Stimulated activated CD8-positive, alpha-beta memory T cell treated with anti-CD3 and anti-CD28 coated beads, Interleukin-12 subunit alpha, Interleukin-12 subunit beta, amount 100 ng/mL, for 1 hour (primary cell): ENCODE results near the gene SAP130.
A peak's percentile ranks its signal among the peaks of the same experiment; 100 is the strongest.

Experiments
- DNase-seq: peaks from one replicate; pipeline ENCODE4 v3.0.0-alpha.2; 2020; ENCODE audit warnings: low read depth

Gene SAP130

GRCh38 chr2:128027801-128028667, at the start of gene SAP130:
Gene SAP130, minus strand, starts transcription at chr2:128028059. Its CDS starts 1,767 bp downstream, at chr2:128026292.
- peak; percentile 96 for DNase-seq

- DNase-seq, result no peak
Observed at GRCh38 chr2:128076461-128077106, 48.7 kb upstream of the SAP130 start.

- no peak for DNase-seq
Observed at GRCh38 chr2:128073278-128073677, 45.4 kb upstream of the SAP130 start.

GRCh38 chr2:128069769-128070168, 41.9 kb upstream of the SAP130 start:
- no peak for DNase-seq

- DNase-seq, result no peak
Observed at GRCh38 chr2:128064353-128064752, 36.5 kb upstream of the SAP130 start.

GRCh38 chr2:128062571-128062970, 34.7 kb upstream of the SAP130 start:
- no peak for DNase-seq

GRCh38 chr2:128058114-128058513, 30.3 kb upstream of the SAP130 start:
- DNase-seq, result no peak

- no peak for DNase-seq
Observed at GRCh38 chr2:128057334-128057733, 29.5 kb upstream of the SAP130 start.

GRCh38 chr2:128054104-128054885, 26.4 kb upstream of the SAP130 start:
- DNase-seq, result no peak

GRCh38 chr2:128053331-128053730, 25.5 kb upstream of the SAP130 start:
- no peak for DNase-seq

GRCh38 chr2:128043041-128043440, 15.2 kb upstream of the SAP130 start:
- DNase-seq, result no peak

GRCh38 chr2:128041561-128041960, 13.7 kb upstream of the SAP130 start:
- no peak for DNase-seq

- no peak for DNase-seq
Observed at GRCh38 chr2:128040166-128040771, 12.4 kb upstream of the SAP130 start.

- DNase-seq, result no peak
Observed at GRCh38 chr2:128039535-128039934, 11.7 kb upstream of the SAP130 start.

- DNase-seq, result no peak
Observed at GRCh38 chr2:128038411-128038810, 10.6 kb upstream of the SAP130 start.

GRCh38 chr2:128037649-128038048, 9.8 kb upstream of the SAP130 start:
- no peak for DNase-seq

- no peak for DNase-seq
Observed at GRCh38 chr2:128036748-128037607, 9.1 kb upstream of the SAP130 start.

GRCh38 chr2:128032092-128032491, 4.2 kb upstream of the SAP130 start:
- DNase-seq, result no peak

GRCh38 chr2:128028668-128029054, 802 bp upstream of the SAP130 start:
- no peak for DNase-seq

- peak; percentile 97 for DNase-seq
Observed at GRCh38 chr2:128027278-128027800, 520 bp downstream of the SAP130 start.
